C4-2B (cell line): ENCODE measurements around the gene DOCK6.
"Not testable (repeated sequence)": the region's sequence is repeated elsewhere in the genome, so short reads cannot be mapped to it uniquely, and the experiment has no call there.

Experiments used
- H3K27ac ChIP-seq: fragments of 450-650 bp; 2 replicates; pipeline ENCODE4 v1.5.1; 2017
- ZFX ChIP-seq: fragments of 450-650 bp; IDR thresholded peaks from 2 replicates; pipeline ENCODE4 v1.6.1; 2017
- TF ChIP-seq, protein P1 (sequence below): fragments of 450-650 bp; conservative IDR thresholded peaks from 2 replicates; pipeline ENCODE4 v1.5.1; 2017; ENCODE audit warnings: mild to moderate bottlenecking

Gene DOCK6

GRCh38 chr19:11165486-11166030, 96.8 kb downstream of the DOCK6 start:
- no peak overlapping the region for H3K27ac ChIP-seq
- TF ChIP-seq, protein P1, sequence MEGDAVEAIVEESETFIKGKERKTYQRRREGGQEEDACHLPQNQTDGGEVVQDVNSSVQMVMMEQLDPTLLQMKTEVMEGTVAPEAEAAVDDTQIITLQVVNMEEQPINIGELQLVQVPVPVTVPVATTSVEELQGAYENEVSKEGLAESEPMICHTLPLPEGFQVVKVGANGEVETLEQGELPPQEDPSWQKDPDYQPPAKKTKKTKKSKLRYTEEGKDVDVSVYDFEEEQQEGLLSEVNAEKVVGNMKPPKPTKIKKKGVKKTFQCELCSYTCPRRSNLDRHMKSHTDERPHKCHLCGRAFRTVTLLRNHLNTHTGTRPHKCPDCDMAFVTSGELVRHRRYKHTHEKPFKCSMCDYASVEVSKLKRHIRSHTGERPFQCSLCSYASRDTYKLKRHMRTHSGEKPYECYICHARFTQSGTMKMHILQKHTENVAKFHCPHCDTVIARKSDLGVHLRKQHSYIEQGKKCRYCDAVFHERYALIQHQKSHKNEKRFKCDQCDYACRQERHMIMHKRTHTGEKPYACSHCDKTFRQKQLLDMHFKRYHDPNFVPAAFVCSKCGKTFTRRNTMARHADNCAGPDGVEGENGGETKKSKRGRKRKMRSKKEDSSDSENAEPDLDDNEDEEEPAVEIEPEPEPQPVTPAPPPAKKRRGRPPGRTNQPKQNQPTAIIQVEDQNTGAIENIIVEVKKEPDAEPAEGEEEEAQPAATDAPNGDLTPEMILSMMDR = no peak
- TF ChIP-seq ZFX = no peak

GRCh38 chr19:11164879-11165406, 97.4 kb downstream of the DOCK6 start:
- TF ChIP-seq, protein P1 = no peak
- no peak for TF ChIP-seq ZFX
- no peak overlapping the region for H3K27ac ChIP-seq

GRCh38 chr19:11164296-11164695, 98.0 kb downstream of the DOCK6 start:
- no peak overlapping the region for H3K27ac ChIP-seq
- TF ChIP-seq ZFX = no peak
- TF ChIP-seq, protein P1 = no peak

GRCh38 chr19:11160440-11160768, 101.9 kb downstream of the DOCK6 start:
- H3K27ac ChIP-seq = not testable (repeated sequence)

GRCh38 chr19:11159598-11160439, 102.5 kb downstream of the DOCK6 start:
- no peak for TF ChIP-seq ZFX
- TF ChIP-seq, protein P1 = no peak
- no peak overlapping the region for H3K27ac ChIP-seq

DNA sequence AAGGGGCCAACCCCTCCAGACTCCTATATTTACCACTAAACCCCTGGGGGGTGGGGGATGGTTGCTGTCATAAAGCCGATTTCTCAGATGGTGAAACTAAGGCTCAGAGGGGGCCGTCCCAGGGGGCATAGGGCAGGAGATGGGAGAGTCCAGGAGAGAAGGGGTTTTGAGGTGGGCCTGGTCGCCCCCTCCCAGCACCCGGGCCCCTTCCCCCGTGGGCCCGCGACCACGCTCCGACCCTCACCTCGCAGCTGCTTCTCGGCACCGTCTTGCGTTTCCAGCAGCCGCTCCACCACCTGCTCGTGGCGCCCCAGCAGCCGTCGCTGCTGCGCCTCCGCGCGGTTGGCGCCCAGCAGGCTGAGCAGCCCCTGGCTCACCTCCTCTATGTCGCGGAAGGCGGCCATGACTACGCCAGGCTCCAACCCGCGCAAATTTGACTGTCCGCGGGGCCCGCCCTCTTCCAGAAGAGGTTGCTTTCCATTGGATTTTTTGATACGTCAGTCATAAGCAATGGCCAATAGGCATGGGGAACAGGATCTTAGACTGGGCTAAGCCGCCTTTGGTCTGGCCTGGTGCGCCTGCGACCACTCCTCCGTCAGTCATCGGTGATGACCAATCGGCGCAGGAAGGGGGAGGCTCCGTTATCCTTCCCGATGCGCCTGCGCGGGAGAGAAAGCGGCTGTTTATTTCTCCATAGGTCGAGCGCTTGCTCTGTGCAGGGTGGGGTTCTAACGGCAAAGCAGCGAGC, 106.8 kb downstream of the DOCK6 start, which contains the start of gene SPC24:
Gene SPC24, minus strand, starts transcription at position 410 of the 748 bp plus-strand sequence. Its CDS starts 6 bp downstream, at position 404.
- H3K27ac ChIP-seq = peak within 1 kb of the TSS; percentile 91
- TF ChIP-seq, protein P1 = no peak
- TF ChIP-seq ZFX = no peak

DNA sequence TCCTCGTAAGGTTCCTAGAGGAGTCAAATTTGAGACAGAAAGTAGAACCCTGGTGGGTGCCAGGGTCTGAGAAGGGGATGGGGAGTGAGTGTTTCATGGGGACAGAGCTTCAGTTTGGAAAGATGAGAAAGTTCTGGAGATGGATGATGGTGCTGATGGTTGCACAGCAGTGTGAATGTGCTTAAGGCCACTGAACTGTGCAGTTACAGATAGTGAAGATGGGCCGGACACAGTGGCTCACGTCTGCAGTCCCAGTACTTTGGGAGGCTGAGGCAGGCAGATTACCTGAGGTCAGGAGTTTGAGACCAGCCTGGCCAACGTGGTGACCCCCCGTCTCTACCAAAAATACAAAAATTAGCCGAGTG, 107.7 kb downstream of the DOCK6 start:
- TF ChIP-seq, protein P1 = no peak
- no peak for TF ChIP-seq ZFX
- H3K27ac ChIP-seq = peak overlapping the region; percentile 91
